Body of pancreas (tissue), 4 donors: ENCODE results near the gene CRKL. TPM values are rescaled to one million over a fixed set of nuclear protein-coding genes. Genes with fewer than 3 reads are reported as not detected.
A peak's percentile ranks its signal among the peaks of the same experiment; 100 is the strongest.

Experiments used
- ATAC-seq: fragments of 150-250 bp; one replicate; pipeline ENCODE4 v1.9.1; 2016
- DNase-seq, 4 donors: peaks; one replicate each; pipeline ENCODE4 v3.0.0-alpha.2; 2019
- H3K27ac ChIP-seq, 4 donors: fragments of 200-600 bp; sonication (generic); 1 replicate in 3 of 4; 2 replicates in 1 of 4; pipeline versions ENCODE4 v1.5.1 to v1.6.1; 2016 to 2019; ENCODE audit warnings: mild to moderate bottlenecking in 1 of 4, mixed read lengths in 1 of 4, moderate library complexity in 1 of 4
- H3K27me3 ChIP-seq, 2 donors: fragments of 200-600 bp; sonication (generic); one replicate each; pipeline ENCODE4 v1.6.0; 2016; ENCODE audit warnings: mild to moderate bottlenecking in 1 of 2
- H3K36me3 ChIP-seq, 2 donors: fragments of 200-600 bp; sonication (generic); replicated peaks in 1 of 2; 2 replicates each; pipeline ENCODE4 v1.5.1; 2016; ENCODE audit warnings: low read depth in 2 of 2; ENCODE audit not compliant: insufficient read depth in 1 of 2
- H3K4me1 ChIP-seq: fragments of 200-600 bp; sonication (generic); one replicate; pipeline ENCODE4 v1.6.0; 2016
- H3K4me3 ChIP-seq, 2 donors: fragments of 200-600 bp; sonication (generic); 1 replicate in 1 of 2; 2 replicates in 1 of 2; pipeline ENCODE4 v1.5.1; 2016 to 2019
- H3K9me3 ChIP-seq, 3 donors: fragments of 200-600 bp; sonication (generic); 1 replicate in 2 of 3; 2 replicates in 1 of 3; pipeline ENCODE4 v1.5.1; 2016
- CTCF ChIP-seq, 7 experiments: fragments of 450-650 bp in 4 of 7; fragments of 200-600 bp in 3 of 7; sonication (generic) in 3 of 7; IDR thresholded peaks; one replicate each; pipeline ENCODE4 v1.5.1; 2016 to 2019; ENCODE audit warnings: antibody characterized with exemption in 7 of 7
- POLR2A ChIP-seq, 3 donors: fragments of 450-650 bp; IDR thresholded peaks; one replicate each; pipeline ENCODE4 v1.6.1; 2016; ENCODE audit warnings: antibody characterized with exemption in 3 of 3, mild to moderate bottlenecking in 2 of 3
- WGBS, 2 donors: methylation state at CpG; one replicate each; pipeline ENCODE4 v1.1.5; 2017; 5-methylcytosine and 5-hydroxymethylcytosine counted together
- intact Hi-C: fragments of 100-400 bp; cut with DNase I; formaldehyde crosslinking; loops from one replicate; pipeline ENCODE4 v1.15.1; 2023
- total RNA-seq, 2 donors: library from RNA; depleted of rRNA; stranded (reverse); fragments of >200 nt; gene quantifications; one replicate each; pipeline ENCODE4 v1.1.0, GENCODE V29; 2016

Gene CRKL
- total RNA-seq, 2 donors from 2014 or later = 18.2 to 25.4 TPM

DNA sequence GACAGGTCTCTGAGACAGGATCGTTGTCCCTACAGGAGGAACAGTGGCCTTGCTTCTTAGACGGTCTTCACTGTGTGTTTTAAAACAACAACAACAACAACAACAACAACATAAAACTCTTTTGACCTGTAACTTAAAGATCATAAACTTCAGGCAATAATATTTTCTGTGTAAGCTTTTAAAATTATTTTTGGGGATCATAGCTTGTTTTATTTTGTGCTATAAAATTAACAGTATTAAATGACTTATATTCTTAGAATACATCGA lies 36.1 kb downstream of the CRKL start:
- DNase-seq (no peak), ATAC-seq (no peak)
- Histone ChIP-seq H3K4me3 (no peak overlapping the region), H3K9me3 (no peaks in the 10 kb centered on the region), H3K27ac (peak overlapping the region in 2 of 4 donors; percentile 9 to 43), H3K27me3 (no peaks in the 10 kb centered on the region), H3K36me3 (peaks cover 0 to 2% of the 10 kb centered on the region in 2 donors), H3K4me1 (peaks cover 69% of the 10 kb centered on the region)
- WGBS, 2 donors = 64 to 70% methylated on average over 3 of the region's 3 CpGs
- TF ChIP-seq CTCF (IDR thresholded peaks at IDR 0.05) (no peak), POLR2A (IDR thresholded peaks at IDR 0.05) (no peak)
- intact Hi-C loops = no loop called here

GRCh38 chr22:20953668-20954500 lies 36.7 kb downstream of the CRKL start:
- TF ChIP-seq POLR2A (IDR thresholded peaks at IDR 0.05) (no peak), CTCF (IDR thresholded peaks at IDR 0.05) (no peak)
- H3K27ac ChIP-seq = peak overlapping the region; percentile 22 to 45 (median 40)
- H3K27me3 ChIP-seq = no peaks in the 10 kb centered on the region
- ATAC-seq = peak; percentile 67
- H3K4me3 ChIP-seq = no peak overlapping the region
- H3K4me1 ChIP-seq = peaks cover 70% of the 10 kb centered on the region
- peaks cover 0 to 2% of the 10 kb centered on the region in 2 donors for H3K36me3 ChIP-seq
- no peaks in the 10 kb centered on the region for H3K9me3 ChIP-seq
- intact Hi-C loops = no loop called here
- DNase-seq = peak; percentile 32 to 69 (median 48)
- WGBS, 2 donors = 78 to 83% methylated on average over 4 to 8 of the region's 8 CpGs

DNA sequence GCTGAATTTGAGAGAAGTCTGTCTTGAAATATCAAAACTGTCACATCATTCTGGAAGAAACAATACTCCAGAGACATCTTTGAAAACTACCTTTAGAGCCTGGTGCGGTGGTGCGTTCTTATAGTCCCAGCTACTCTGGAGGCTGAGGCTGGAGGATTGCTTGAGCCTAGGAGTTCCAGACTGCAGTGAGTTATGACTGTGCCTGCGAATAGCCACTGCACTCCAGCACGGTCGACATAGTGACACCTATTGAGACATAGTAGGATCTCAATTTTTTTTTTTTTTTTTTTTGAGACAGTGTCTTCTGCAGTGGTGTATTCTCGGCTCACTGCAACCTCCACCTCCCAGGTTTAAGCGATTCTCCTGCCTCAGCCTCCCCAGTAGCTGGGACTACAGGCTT lies 38.3 kb downstream of the CRKL start:
- 85 to 91% methylated on average over 6 to 7 of the region's 7 CpGs for WGBS, 2 donors

GRCh38 chr22:20956258-20957101 lies 39.3 kb downstream of the CRKL start:
- Histone ChIP-seq H3K9me3 (no peaks in the 10 kb centered on the region), H3K4me3 (peak overlapping the region in 1 of 2 donors; percentile 60), H3K27me3 (no peaks in the 10 kb centered on the region), H3K27ac (peak overlapping the region in 2 of 4 donors; percentile 50 to 52), H3K36me3 (no peaks in the 10 kb centered on the region), H3K4me1 (peaks cover 57% of the 10 kb centered on the region)
- DNase-seq (peak; percentile 32 to 43 (median 35)), ATAC-seq (peak; percentile 28)
- TF ChIP-seq POLR2A (IDR thresholded peaks at IDR 0.05) (no peak), CTCF (IDR thresholded peaks at IDR 0.05) (no peak)
- intact Hi-C loops = no loop called here
- WGBS, 2 donors = 44 to 80% methylated on average over 1 to 26 of the region's 27 CpGs

More for the DNA sequence above, 38.3 kb downstream of the CRKL start:
- no peak overlapping the region for H3K4me3 ChIP-seq
- no peaks in the 10 kb centered on the region for H3K27me3 ChIP-seq
- DNase-seq (no peak), ATAC-seq (no peak)
- no peaks in the 10 kb centered on the region for H3K36me3 ChIP-seq
- peak overlapping the region in 1 of 4 donors; percentile 52 for H3K27ac ChIP-seq
- H3K9me3 ChIP-seq = no peaks in the 10 kb centered on the region
- TF ChIP-seq CTCF (IDR thresholded peaks at IDR 0.05) = no peak
- TF ChIP-seq POLR2A (IDR thresholded peaks at IDR 0.05) = no peak
- intact Hi-C loops = no loop called here
- peaks cover 67% of the 10 kb centered on the region for H3K4me1 ChIP-seq
